Tibial nerve (tissue), 4 donors: ENCODE measurements around the gene SYT7.

Source experiments
- EP300 ChIP-seq, 2 donors: sonication (generic); formaldehyde crosslinking; IDR thresholded peaks; one replicate each; pipeline ENCODE4 v1.6.1; 2017; ENCODE audit warnings: antibody characterized with exemption in 2 of 2, mild to moderate bottlenecking in 1 of 2
- POLR2A ChIP-seq, 2 donors: fragments of 450-650 bp; IDR thresholded peaks; one replicate each; pipeline ENCODE4 v1.6.1; 2017; ENCODE audit warnings: antibody characterized with exemption in 2 of 2, mild to moderate bottlenecking in 2 of 2, moderate library complexity in 2 of 2
- TF ChIP-seq, protein P1 (sequence below), 5 experiments: fragments of 200-600 bp in 3 of 5; fragments of 450-650 bp in 2 of 5; sonication (generic) in 3 of 5; IDR thresholded peaks; one replicate each; pipeline ENCODE4 v1.5.1; 2016 to 2019; ENCODE audit warnings: antibody characterized with exemption in 5 of 5, mild to moderate bottlenecking in 3 of 5, moderate library complexity in 2 of 5

- TF ChIP-seq, protein P1, sequence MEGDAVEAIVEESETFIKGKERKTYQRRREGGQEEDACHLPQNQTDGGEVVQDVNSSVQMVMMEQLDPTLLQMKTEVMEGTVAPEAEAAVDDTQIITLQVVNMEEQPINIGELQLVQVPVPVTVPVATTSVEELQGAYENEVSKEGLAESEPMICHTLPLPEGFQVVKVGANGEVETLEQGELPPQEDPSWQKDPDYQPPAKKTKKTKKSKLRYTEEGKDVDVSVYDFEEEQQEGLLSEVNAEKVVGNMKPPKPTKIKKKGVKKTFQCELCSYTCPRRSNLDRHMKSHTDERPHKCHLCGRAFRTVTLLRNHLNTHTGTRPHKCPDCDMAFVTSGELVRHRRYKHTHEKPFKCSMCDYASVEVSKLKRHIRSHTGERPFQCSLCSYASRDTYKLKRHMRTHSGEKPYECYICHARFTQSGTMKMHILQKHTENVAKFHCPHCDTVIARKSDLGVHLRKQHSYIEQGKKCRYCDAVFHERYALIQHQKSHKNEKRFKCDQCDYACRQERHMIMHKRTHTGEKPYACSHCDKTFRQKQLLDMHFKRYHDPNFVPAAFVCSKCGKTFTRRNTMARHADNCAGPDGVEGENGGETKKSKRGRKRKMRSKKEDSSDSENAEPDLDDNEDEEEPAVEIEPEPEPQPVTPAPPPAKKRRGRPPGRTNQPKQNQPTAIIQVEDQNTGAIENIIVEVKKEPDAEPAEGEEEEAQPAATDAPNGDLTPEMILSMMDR (IDR thresholded peaks at IDR 0.05): peak in 3 of 5 experiments; percentile 44 to 94 (median 81)
- TF ChIP-seq EP300 (IDR thresholded peaks at IDR 0.05) (peak; percentile 70 to 85), POLR2A (IDR thresholded peaks at IDR 0.05) (peak; percentile 12 to 97)
Measured at GRCh38 chr11:61581030-61581928, at the start of gene SYT7.
